HUDEP-2 (cell line): ENCODE data around the gene SLC9A3.

Experiments used
- DNase-seq, 76 experiments: peaks; one replicate each; lab custom pipeline; 2025; ENCODE audit not compliant: unreplicated experiment in 76 of 76; lab: John Stamatoyannopoulos, UW

The SLC9A3 gene

GRCh38 chr5:527646-528628, 3.7 kb upstream of the SLC9A3 start:
- no peak for DNase-seq

- no peak for DNase-seq
Observed at GRCh38 chr5:526456-527088, 2.3 kb upstream of the SLC9A3 start.

DNA sequence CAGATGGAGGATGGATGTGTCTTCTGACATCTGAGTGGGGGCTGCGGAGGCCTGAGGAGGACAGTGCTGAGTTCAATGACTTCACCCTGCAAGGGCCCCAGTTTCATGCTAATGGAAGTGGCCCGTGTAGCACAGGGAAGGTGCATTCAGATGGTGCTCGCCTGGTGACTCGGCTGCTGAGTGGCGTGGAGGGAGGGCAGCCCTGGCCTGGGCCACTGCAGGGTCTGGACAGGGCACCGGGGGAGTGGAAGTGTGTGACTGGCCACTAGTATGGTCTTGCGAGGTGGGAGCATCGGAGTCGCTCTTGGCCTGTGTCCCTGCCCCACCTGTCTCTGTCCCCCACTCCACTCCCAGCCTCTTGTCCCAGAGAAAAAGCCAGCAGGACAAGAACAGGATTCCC, 1.7 kb upstream of the SLC9A3 start:
- no peak for DNase-seq

DNA sequence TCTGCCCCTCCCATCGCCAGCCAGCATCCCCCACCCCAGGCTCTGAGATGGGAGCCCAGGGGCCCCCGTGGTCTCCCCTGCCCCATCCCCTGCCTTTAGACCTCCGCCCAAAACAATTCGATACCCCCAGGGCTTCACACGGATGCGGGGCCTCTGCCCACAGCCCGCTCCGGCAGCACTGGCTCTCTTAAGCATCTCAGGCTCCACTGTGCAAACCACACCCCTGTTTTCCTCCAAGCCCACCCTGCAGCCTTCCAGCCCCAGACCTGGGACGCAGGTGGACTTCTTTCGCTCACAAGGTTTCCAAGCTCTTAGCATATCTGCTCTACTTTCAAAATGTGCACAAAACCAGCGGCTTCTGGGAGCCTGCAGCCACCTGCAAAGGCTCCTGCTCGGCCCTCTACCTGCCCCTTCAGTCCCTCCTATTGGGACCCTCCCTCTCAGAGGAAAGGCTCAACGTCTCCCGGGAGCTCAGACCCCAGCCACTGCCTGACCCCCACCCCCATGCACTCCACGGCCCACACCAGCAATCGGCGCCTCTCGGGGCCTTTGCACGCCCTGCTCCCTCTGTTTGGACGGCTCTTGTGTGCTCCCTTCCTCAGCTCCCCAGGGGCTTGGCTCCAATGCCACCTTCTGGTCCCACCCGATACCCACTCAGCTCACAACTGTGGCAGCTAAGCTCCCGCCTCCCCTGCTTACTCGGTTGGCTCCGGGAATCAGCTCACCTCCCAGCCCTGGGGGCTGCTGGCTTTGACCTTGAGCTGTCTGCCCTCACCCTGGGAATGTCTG, 918 bp upstream of the SLC9A3 start:
- no peak for DNase-seq

DNA sequence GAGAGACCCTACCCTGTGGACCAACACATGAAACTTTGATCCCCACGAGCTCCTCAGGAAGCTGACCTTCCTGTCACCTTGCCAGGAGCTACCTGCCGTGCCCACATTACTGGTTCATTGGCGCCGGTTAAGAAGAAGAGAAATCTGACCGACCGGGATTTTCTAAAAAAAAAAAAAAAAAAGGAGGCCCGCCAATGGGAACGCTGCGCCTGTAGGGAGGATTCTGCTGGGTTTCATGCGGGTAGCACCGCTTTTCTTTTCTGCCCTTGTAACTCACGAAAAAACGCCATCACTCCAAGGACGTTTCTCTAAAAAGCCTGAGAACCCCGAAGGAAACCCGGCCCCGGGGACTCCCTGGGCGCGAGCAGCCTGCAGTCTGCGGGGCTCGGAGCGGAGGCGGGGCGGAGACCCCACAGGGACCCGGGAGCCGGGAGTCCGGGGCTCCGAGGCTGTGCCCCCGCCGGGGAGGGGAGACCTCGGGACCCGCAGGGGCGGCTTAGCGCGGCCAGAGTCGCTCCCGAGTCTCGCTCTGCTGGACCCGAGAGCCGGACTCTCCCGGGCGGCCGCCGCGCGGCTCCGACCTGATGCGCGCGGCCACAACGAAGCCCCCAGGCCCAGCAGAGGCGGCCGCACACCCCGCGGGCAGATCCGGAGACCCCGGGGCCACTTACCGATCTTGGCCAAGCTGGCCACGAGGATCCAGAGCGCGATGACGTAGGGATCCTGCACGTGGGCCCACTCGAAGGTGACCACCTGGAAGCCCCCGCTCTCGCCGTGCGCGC, 617 bp downstream of the SLC9A3 start:
- DNase-seq, result no peak

- DNase-seq, result no peak
Observed at GRCh38 chr5:522899-523440, 1.3 kb downstream of the SLC9A3 start.

- DNase-seq, result peak in 3 of 76 experiments; percentile 12 to 27 (median 21)
Observed at GRCh38 chr5:522116-522515, 2.1 kb downstream of the SLC9A3 start.

DNA sequence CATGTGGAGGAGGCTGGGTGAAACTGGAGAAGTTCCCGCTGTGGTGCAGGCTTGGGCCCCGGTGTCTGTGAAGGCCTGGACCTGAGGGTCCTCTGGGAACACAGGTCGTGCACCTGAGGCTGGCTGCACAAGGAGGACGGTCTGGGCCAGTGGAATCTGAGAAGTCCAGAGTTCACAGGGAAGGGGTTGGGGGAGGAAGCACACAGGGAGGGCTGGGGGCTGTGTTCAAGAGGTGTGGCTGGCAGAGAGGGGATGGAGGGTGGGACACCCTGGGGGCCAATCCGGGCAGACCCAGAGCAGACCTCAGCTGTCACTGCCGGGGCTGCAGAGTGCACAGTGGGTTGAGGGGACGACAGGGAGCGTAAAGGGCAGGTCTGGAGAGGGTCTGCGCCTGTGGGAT, 2.6 kb downstream of the SLC9A3 start:
- no peak for DNase-seq

DNA sequence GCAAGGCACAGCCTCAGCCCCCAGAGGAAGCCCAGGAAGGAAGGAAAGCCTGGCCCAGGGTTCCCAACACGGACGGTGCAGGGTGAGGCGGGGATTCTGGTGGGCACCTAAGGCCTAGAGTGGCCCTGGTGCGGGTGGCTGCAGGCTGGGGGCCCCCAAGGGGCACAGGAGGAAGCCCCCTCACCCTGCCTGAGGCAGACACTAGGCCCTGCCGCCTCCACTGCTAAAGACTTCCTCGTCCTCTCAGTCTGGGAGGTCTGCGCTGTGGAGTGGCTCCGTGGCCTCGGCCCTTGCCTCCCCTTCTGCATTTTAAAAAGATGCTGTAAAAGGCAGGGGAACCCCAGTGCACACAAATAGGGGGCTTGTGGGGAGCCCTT, 3.4 kb downstream of the SLC9A3 start:
- DNase-seq, result no peak

GRCh38 chr5:520196-520849, 3.9 kb downstream of the SLC9A3 start:
- DNase-seq, result no peak

GRCh38 chr5:518721-519120, 5.5 kb downstream of the SLC9A3 start:
- no peak for DNase-seq

DNA sequence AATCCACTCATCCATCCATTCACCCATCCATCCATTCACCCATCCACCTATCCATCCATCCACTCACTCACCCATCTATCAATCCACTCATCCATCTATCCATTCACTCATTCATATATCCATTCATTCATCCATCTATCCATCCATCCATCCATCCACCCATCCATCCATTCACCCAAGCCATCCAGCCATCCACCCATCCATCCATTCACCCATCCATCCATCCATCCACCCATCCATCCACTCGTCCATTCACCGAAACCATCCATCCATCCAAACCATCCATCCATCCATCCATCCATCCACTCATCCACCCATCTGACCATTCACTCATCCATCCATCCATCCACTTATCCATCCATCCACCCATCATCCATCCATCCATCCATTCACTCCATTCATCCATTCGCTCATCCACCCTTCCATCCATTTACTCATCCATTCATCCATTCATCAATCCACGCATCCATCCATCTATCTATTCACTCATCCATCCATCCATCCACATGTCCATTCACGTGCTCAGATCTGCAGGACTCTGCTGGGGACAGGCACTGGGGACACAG, 6.6 kb downstream of the SLC9A3 start:
- DNase-seq, result no peak

- DNase-seq, result no peak
Observed at GRCh38 chr5:516980-517379, 7.3 kb downstream of the SLC9A3 start.

GRCh38 chr5:516338-516925, 7.8 kb downstream of the SLC9A3 start:
- DNase-seq, result no peak

- DNase-seq, result no peak
Observed at GRCh38 chr5:515273-515836, 8.9 kb downstream of the SLC9A3 start.

DNA sequence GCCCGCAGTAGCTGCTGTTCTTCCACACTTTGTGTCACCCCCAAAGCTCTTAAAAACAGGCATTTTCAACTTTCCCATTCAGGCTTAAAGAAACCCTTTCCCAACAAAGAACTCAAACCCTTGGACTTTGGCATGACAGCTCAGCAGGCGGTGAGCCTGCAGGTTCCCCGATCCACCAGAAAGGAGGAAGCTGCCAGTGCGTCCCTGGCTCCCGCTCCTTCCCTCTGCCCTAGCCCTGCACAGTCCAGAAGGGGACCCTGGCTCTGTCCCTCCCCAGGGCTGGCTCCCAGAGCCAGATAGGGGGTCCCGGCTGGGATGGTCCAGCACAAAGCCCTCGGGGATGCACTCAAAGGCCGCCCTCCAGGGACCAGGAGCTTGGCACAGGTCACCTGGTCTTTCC, 9.6 kb downstream of the SLC9A3 start:
- DNase-seq, result no peak

DNA sequence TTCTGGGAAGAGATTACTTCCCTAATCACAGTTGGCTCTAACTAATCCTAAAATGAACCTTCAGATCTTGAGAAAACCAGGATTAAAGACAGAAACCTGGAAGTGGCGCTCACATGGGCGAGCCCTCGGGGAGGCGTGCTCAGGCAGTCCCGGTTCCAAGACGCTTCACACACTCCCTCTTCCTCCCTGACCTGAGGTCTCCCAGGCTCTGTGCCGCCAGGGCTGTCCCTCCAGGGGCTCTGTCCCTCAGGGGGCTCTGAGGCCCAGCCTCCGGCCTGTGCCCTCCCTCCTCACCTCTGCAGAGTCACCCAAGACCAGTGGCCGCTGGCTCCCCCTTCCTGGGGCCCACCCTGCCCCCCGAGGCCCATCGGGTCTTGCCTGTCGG, 10.2 kb downstream of the SLC9A3 start:
- DNase-seq, result no peak

- no peak for DNase-seq
Observed at GRCh38 chr5:513216-514100, 10.8 kb downstream of the SLC9A3 start.
